Epithelial cell of esophagus (primary cell): ENCODE data around the gene SIGLEC12.

Experiments used
- DNase-seq: peaks from one replicate; pipeline ENCODE4 v3.0.0; 2010; ENCODE audit warnings: low read depth
- H3K4me3 ChIP-seq: 2 replicates; pipeline ENCODE4 v1.5.1; 2011; ENCODE audit warnings: mild to moderate bottlenecking, low read length, control low read depth
- TF ChIP-seq, protein P1 (sequence below): IDR thresholded peaks from 2 replicates; pipeline ENCODE4 v1.5.1; 2011; ENCODE audit warnings: low read depth, mild to moderate bottlenecking, low read length, control low read depth, inconsistent platforms; ENCODE audit not compliant: insufficient read depth; ENCODE audit errors: missing control alignments

Gene SIGLEC12

DNA sequence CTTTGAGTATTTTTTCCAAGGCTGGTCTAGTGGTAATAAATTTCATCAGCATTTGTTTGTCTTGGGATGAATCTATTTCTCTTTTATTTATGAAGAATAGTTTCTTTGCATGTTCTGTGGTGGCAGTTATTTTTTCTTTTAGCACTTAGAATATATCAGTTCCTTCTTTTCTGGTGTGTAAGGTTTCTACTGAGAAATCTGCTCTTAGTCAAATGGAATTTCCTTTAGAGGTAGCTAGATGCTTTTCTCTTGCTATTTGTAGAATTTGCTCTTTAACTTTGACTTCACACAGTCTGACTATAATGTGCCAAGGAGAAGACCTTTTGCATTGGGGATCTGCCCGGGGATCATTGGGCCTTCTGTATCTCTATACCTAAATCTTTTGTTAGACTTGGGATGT is 33.9 kb upstream of the SIGLEC12 start:
- no peak for DNase-seq
- H3K4me3 ChIP-seq, result no peak overlapping the region
- TF ChIP-seq, protein P1, sequence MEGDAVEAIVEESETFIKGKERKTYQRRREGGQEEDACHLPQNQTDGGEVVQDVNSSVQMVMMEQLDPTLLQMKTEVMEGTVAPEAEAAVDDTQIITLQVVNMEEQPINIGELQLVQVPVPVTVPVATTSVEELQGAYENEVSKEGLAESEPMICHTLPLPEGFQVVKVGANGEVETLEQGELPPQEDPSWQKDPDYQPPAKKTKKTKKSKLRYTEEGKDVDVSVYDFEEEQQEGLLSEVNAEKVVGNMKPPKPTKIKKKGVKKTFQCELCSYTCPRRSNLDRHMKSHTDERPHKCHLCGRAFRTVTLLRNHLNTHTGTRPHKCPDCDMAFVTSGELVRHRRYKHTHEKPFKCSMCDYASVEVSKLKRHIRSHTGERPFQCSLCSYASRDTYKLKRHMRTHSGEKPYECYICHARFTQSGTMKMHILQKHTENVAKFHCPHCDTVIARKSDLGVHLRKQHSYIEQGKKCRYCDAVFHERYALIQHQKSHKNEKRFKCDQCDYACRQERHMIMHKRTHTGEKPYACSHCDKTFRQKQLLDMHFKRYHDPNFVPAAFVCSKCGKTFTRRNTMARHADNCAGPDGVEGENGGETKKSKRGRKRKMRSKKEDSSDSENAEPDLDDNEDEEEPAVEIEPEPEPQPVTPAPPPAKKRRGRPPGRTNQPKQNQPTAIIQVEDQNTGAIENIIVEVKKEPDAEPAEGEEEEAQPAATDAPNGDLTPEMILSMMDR, result no peak

DNA sequence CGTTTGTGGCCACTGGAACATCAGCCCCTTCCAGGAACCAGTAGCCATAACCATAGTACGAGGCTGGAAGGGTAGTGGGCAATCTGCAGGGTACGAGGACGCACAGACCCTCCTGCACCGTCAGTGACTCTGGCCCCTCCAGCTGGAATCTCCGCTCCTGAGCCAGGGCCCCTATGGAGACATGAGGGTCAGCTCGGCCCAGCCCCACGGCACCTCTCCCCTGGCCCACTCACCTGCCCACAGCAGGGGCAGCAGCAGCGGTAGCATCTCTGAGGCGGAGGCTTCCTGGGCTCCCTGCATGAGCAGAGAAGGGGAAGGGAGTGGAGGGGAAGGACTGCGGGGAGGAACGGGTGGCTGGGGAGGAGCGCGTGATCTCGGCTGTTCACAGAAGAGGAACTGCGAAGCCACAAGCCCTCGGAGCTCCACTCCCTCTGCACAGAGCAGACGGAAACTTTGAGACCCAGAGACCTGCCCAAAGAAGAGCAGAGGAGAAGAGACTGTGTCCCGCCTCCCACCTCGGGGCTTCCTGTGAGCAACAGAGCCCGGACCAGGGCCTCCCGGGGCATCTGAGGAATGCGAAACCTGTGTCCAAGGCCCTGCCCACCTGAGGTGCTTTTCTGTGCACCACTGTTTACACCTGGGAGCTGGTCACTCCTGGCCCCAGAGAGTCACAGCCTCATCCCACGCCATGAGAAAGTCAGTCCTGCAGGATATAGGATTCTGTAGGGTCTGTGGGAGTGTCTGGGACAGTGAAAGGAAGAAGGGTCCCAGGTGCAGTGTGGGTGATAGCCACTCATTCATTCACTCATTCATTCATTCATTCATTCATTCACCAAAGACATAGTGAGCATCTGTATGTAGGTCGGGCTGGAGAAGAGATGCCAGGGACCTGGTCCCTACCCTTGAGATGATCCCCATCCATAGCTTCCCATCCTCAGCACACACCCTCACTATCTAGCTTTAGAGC is 30.0 kb upstream of the SIGLEC12 start, which contains the start of gene SIGLEC6:
Gene SIGLEC6 (minus strand): TSS at position 322 of the 967 bp plus-strand sequence. CDS start 22 bp downstream, at position 300.
- no peak for DNase-seq
- TF ChIP-seq, protein P1, result no peak
- H3K4me3 ChIP-seq, result no peak within 1 kb of the TSS

DNA sequence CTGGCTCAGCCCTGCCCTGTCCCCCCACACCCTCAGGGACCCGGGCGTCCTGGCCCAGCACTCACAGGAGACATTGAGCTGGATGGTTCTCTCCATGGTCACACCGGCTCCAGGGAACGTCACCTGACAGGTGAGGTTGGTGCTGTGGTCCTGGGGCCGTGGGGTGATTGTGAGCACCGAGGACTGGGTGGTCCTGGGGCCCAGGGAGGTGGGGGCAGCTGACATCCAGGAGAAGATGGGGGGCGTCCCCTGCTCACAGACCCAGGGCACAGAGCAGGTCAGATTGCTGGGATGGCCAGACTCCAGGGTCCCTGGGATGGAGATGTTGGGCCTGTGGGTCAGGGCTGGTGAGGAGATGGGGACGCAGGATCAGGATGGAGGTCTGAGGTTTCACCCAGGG is 29.0 kb upstream of the SIGLEC12 start:
- no peak for DNase-seq
- H3K4me3 ChIP-seq, result no peak overlapping the region
- TF ChIP-seq, protein P1, result no peak

DNA sequence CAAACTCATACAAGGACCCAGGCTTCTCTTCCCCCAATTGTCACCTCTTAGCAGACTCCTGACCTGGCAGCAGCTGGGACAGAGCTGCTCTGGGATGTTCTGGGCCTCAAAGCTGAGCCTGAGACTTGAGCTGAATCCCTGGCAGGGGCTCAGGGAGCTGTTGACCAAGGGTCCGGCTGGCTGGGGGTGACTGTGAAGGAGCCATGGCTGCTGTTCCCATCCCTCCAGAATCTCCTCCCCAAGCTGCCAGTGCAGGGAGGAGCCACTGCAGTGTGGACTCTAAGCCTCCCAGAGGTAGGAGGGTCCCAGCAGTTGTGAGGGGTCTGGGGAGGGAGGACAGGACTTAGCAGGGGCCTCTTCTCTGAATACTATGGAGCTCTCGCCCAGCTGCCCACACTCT is 27.7 kb upstream of the SIGLEC12 start:
- no peak for DNase-seq
- no peak overlapping the region for H3K4me3 ChIP-seq
- TF ChIP-seq, protein P1, result no peak

DNA sequence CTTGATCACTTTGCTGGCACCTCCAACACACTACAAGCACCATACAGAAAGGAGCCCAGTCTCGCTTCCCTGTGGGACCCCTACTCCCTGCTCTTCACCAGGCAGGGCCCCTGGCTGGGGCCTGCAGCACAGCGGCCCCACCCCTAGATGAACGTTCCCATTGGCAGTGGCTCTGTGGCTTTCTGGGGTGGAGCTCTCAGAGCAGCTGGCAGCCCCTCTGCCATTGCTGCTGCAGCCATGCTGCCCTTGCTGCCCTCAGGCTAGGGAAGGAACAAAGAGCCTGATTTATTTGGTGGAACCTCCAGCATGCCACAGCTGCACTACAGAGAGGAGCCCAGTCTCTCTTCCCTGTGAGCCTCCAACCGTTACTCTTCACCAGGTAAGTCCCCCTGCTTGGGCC is 24.1 kb upstream of the SIGLEC12 start:
- no peak for DNase-seq
- TF ChIP-seq, protein P1, result no peak
- no peak overlapping the region for H3K4me3 ChIP-seq

DNA sequence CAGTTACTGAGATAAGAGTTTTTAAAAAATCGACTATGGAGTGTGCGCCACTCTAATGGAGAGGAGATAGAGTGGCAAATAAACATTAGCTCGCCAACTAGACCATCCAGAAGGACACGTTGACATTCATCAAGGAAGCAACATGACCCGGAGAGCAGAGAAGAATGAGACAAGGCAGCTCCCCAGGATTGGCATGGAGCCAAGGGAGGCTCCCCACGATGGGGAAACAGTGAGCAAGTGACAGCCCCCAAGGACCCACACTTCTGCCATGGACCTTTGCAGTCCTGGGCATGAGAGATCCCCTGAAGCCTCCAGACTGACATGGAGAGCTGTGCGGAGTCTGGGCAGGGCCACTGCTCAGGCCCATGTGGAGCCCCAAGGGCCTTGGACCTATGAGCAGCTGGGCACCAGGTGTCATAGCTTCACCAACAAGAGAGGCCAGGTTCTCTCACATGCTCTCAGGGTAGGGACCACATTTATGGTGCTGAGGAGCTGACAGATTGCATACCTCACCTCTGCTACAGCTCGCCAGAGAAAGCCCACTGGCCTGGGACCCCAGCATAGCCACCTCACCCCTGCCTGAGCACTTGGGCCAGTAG is 23.2 kb upstream of the SIGLEC12 start:
- DNase-seq, result no peak
- TF ChIP-seq, protein P1, result no peak
- no peak overlapping the region for H3K4me3 ChIP-seq
